NCI-H2081 treated with DMSO at 0.1 percent for 48 hours (cell line): ENCODE data around the gene SELENON.

Source experiments
- DNase-seq: peaks from one replicate; lab custom pipeline; 2025; lab: John Stamatoyannopoulos, UW

The SELENON gene, protein sequence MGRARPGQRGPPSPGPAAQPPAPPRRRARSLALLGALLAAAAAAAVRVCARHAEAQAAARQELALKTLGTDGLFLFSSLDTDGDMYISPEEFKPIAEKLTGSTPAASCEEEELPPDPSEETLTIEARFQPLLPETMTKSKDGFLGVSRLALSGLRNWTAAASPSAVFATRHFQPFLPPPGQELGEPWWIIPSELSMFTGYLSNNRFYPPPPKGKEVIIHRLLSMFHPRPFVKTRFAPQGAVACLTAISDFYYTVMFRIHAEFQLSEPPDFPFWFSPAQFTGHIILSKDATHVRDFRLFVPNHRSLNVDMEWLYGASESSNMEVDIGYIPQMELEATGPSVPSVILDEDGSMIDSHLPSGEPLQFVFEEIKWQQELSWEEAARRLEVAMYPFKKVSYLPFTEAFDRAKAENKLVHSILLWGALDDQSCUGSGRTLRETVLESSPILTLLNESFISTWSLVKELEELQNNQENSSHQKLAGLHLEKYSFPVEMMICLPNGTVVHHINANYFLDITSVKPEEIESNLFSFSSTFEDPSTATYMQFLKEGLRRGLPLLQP

DNA sequence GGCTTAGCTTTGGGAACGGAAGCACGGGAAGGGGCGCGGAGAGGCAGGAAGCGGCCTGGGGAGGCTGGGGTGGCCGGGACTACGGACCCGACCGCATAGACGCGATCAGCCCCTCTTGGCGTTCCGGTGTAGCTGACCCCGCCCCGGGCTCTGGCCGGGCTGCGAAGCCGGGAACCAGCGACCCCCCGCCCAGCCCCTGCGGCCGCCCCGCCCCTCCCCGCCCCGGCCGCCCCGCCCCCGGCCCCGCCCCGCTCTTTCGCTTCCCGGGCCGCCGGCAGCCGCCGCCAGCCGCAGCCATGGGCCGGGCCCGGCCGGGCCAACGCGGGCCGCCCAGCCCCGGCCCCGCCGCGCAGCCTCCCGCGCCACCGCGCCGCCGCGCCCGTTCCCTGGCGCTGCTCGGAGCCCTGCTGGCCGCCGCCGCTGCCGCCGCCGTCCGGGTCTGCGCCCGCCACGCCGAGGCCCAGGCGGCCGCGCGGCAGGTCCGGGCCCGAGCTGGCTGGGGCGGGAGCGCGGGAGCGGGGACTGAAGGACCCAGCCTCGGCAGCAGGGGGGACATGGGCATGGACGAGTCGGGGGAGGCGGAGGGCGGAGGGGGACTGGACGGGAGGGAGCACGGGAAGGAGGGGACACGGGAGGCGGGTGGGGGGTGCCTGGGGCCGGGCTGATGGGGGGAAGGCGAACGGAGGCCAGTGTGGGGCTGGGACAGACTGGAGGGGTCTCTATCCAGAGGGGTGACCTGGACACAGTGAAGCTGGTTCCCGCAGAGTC is at the start of gene SELENON:
Gene SELENON, plus strand, starts transcription at position 259 of the 768 bp plus-strand sequence. Its CDS starts 38 bp downstream, at position 297.
- DNase-seq = no peak

- no peak for DNase-seq
These were observed 48.9 kb upstream of the SELENON start for GRCh38 chr1:25750923-25751605.

DNA sequence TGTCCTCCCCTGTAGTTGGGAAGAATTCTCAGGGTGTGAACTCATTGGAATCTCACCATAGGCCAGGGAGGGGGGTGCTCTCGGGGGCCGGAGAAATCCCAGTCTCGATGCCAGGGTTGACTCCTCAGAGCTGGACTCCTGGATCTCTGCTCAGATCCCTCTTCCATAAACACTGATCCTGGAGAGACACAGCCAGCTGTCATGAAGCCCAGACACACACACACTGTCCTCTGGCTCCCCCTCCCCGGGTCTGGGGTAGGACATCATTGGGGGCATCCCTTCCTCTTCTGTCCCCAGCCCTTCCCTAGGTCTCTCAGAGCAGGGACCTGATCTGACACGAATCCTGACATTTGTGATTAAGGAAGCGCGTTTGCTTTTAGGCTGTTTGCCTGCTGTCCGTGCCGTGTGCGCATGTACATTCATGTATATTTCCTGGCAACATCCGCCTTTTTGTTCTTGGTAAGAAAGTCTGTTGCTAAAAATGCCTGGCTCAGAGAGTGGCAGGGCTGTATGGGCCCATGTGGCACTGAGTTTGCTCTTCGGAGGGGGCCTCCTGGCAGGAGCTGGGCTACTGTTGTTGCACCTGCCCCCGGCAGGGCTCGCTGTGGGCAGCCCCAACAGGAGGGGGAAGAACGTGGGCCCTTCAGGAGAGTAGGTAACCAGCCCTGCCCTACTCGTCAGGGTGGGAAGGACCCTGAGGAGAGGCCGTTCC is 45.4 kb upstream of the SELENON start:
- peak; percentile 52 for DNase-seq

GRCh38 chr1:25755475-25756125 is 44.4 kb upstream of the SELENON start:
- DNase-seq = no peak

DNA sequence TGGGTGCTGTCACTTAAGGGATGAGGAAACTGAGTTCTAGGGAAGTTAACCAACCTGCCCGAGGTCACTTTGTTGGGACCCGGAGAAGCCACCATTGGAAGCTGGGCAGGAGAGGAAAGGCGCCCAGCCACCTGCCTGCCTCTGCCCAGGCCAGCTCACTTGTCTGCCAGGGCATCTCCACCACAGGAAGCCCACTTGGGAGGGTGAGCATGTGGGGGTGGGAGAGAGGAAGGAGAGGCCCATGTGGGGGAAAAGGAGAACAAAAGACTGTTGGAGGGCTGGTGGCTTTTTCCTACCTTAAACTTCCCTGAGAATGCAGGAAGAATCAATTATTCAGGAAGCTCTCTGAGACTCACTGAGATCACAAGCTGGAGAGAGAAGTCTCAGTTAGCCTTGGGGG is 43.8 kb upstream of the SELENON start:
- DNase-seq = no peak

GRCh38 chr1:25757151-25757845 is 42.7 kb upstream of the SELENON start:
- no peak for DNase-seq

- no peak for DNase-seq
These were observed 42.2 kb upstream of the SELENON start for GRCh38 chr1:25757846-25758185.

GRCh38 chr1:25758466-25759070 is 41.4 kb upstream of the SELENON start:
- DNase-seq = no peak

DNA sequence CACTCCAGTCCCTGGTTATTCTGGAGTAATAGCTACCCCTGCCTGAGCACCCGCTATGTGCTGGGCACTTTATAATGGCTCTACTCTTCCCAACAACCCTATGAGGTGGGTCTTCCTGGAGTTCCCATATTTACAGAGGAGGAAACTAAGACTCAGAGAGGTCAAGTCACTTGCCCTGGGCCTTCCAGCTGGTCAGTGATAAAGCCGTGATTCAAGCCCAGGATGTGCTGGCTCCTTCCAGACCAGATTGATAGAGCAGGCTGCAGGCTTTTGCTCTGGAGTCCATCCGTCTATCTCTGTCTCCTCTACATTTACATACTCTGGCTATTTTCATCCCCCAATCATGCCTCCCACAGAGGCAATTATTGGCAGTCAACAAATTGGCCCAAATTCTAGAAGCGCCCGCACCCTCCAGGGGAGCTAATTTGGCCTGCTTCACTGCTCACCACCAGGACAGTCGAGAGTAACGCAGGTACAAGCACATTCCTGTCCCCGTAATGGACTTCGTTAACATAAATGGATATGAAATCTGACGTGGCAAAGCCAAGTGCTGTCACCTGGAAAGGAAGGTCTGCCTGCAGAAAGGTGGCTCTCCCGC is 39.8 kb upstream of the SELENON start:
- DNase-seq = no peak

DNA sequence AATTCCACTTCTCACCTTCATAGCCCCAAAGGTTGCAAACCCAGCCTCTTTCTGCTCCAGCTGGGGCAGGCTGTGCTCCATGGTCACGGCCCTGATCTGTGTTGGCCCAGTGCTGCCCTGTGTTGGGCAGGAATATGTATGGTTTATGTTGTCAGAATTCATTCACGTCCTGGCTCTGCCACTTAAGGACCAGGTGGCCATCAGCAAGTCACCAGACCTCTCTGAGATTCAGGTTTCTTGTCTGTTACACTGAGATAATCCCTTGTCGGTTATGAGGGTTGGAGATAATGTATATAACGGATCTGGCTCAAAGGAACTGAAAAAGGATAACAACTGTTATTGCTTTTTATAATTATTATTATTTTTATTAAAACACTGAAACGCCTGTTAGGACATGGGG is 39.1 kb upstream of the SELENON start:
- no peak for DNase-seq

- DNase-seq = no peak
These were observed 36.5 kb upstream of the SELENON start for GRCh38 chr1:25763493-25763892.

- DNase-seq = no peak
These were observed 34.7 kb upstream of the SELENON start for GRCh38 chr1:25765136-25765922.

DNA sequence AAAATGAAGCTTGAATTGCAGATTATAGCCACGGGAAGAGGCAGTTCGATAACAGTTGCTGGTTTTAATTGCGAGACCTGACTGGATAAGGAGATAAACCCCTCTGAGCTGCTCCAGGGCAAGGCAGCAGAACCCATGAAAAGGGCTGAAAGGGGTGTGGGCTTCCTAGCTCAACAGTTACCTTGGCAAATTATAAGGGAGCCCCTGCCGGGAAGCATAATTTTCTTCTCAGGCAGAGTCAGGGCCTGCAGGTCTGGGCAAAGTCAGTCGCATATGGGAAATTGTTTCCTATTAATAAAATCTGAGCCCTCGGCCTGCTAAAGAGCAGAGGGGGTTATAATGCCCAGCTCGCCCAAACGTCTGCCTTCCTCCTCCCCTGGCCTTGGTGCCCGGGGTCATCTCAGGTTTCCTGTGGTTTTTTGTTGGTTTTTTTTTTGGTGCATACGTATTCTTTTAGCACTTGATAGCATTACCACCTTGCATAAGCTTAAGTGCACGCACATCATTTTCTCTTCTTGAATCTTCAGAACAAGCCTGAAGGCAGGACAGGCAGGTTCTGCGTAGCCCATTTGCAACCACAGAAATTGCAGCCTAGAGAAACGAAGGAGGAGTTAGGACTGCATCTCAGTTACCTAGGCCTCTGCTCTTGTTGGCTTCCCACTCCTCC is 33.9 kb upstream of the SELENON start:
- peak; percentile 44 for DNase-seq

- DNase-seq = no peak
These were observed 33.1 kb upstream of the SELENON start for GRCh38 chr1:25766721-25767436.

- DNase-seq = no peak
These were observed 32.6 kb upstream of the SELENON start for GRCh38 chr1:25767437-25767770.

DNA sequence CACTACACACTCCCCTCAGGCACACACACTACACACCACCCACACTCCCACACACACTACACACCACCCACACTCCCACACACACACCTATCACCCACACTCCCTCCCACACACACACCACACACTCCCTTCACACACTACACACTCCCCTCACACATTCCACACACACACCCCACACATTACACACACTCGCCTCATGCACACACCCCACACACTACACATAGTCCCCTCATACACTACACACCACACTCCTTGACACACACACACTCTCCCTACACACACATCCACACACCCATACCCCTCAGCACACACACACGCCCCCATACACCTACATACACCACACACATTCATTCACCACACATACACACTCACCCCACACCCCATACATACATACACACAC is 31.0 kb upstream of the SELENON start:
- DNase-seq = no peak

GRCh38 chr1:25769625-25770383 is 30.2 kb upstream of the SELENON start:
- no peak for DNase-seq
